WTC11 (cell line): Measurements from ENCODE around the gene SIGLEC11. TPM values are rescaled to one million over a fixed set of nuclear protein-coding genes. Genes with fewer than 3 reads are reported as not detected.
A peak's percentile ranks its signal among the peaks of the same experiment; 100 is the strongest.

Experiments
- ATF1 ChIP-seq: sonication (generic); formaldehyde crosslinking; IDR thresholded peaks from 2 replicates; pipeline ENCODE4 v1.8.1; 2023; ENCODE audit warnings: mild to moderate bottlenecking, moderate library complexity, missing genetic modification reagents
- CREM ChIP-seq: sonication (generic); formaldehyde crosslinking; IDR thresholded peaks from 2 replicates; pipeline ENCODE4 v1.8.1; 2022; ENCODE audit warnings: mild to moderate bottlenecking, missing genetic modification reagents, moderate library complexity
- E2F1 ChIP-seq: sonication (generic); formaldehyde crosslinking; IDR thresholded peaks from 2 replicates; pipeline ENCODE4 v1.8.0; 2022; ENCODE audit warnings: mild to moderate bottlenecking, missing genetic modification reagents
- GABPB1 ChIP-seq: sonication (generic); formaldehyde crosslinking; IDR thresholded peaks from 2 replicates; pipeline ENCODE4 v1.8.1; 2023; ENCODE audit warnings: mild to moderate bottlenecking, missing genetic modification reagents
- HMGXB4 ChIP-seq: sonication (generic); formaldehyde crosslinking; IDR thresholded peaks from 2 replicates; pipeline ENCODE4 v1.8.1; 2023; ENCODE audit warnings: mild to moderate bottlenecking, moderate library complexity, missing genetic modification reagents
- KAT7 ChIP-seq: sonication (generic); formaldehyde crosslinking; IDR thresholded peaks from 2 replicates; pipeline ENCODE4 v1.8.1; 2023; ENCODE audit warnings: missing genetic modification reagents, mild to moderate bottlenecking, borderline replicate concordance
- NR2C2 ChIP-seq: sonication (generic); formaldehyde crosslinking; IDR thresholded peaks from 2 replicates; pipeline ENCODE4 v1.8.0; 2022; ENCODE audit warnings: mild to moderate bottlenecking, missing genetic modification reagents
- OVOL2 ChIP-seq: fragments of 250-450 bp; sonication (Bioruptor Pico); IDR thresholded peaks from 2 replicates; pipeline ENCODE4 v1.9.0; 2021; ENCODE audit warnings: mild to moderate bottlenecking, borderline replicate concordance
- SP1 ChIP-seq: sonication (generic); formaldehyde crosslinking; conservative IDR thresholded peaks from 2 replicates; pipeline ENCODE4 v1.8.1; 2022; ENCODE audit warnings: missing genetic modification reagents
- TCF7 ChIP-seq: sonication (generic); formaldehyde crosslinking; IDR thresholded peaks from 2 replicates; pipeline ENCODE4 v1.8.0; 2022; ENCODE audit warnings: mild to moderate bottlenecking, low read depth, missing genetic modification reagents, moderate library complexity
- USF1 ChIP-seq: sonication (generic); formaldehyde crosslinking; IDR thresholded peaks from 2 replicates; pipeline ENCODE4 v1.8.0; 2022; ENCODE audit warnings: mild to moderate bottlenecking, missing genetic modification reagents
- USF2 ChIP-seq: sonication (generic); formaldehyde crosslinking; IDR thresholded peaks from 2 replicates; pipeline ENCODE4 v1.8.1; 2023; ENCODE audit warnings: mild to moderate bottlenecking, missing genetic modification reagents, moderate library complexity
- total RNA-seq: library from RNA; stranded (reverse); gene quantifications from 3 replicates; pipeline ENCODE4 v1.2.3, GENCODE V29; 2021
- TF ChIP-seq, protein P1 (sequence below): fragments of 250-450 bp; sonication (Bioruptor Pico); IDR thresholded peaks from 2 replicates; pipeline ENCODE4 v1.9.0; 2021; ENCODE audit warnings: mild to moderate bottlenecking, borderline replicate concordance
- TF ChIP-seq, protein P2 (sequence below): fragments of 200-600 bp; IDR thresholded peaks from 2 replicates; pipeline ENCODE4 v1.8.0; 2022; ENCODE audit warnings: antibody characterized with exemption
- TF ChIP-seq, protein P3 (sequence below): fragments of 250-450 bp; sonication (Bioruptor Pico); IDR thresholded peaks from 2 replicates; pipeline ENCODE4 v2.1.2; 2022; ENCODE audit warnings: mild to moderate bottlenecking, moderate library complexity
- TF ChIP-seq, protein P4 (sequence below): fragments of 250-450 bp; sonication (Bioruptor Pico); IDR thresholded peaks from 2 replicates; pipeline ENCODE4 v1.9.0; 2021; ENCODE audit warnings: moderate library complexity, mild to moderate bottlenecking, inconsistent platforms, borderline replicate concordance
- TF ChIP-seq, protein P5 (sequence below): sonication (generic); formaldehyde crosslinking; IDR thresholded peaks from 2 replicates; pipeline ENCODE4 v1.8.0; 2023; ENCODE audit warnings: missing genetic modification reagents, mild to moderate bottlenecking, borderline replicate concordance

Gene SIGLEC11
- total RNA-seq, 1 experiment from 2014 or later, result not detected

DNA sequence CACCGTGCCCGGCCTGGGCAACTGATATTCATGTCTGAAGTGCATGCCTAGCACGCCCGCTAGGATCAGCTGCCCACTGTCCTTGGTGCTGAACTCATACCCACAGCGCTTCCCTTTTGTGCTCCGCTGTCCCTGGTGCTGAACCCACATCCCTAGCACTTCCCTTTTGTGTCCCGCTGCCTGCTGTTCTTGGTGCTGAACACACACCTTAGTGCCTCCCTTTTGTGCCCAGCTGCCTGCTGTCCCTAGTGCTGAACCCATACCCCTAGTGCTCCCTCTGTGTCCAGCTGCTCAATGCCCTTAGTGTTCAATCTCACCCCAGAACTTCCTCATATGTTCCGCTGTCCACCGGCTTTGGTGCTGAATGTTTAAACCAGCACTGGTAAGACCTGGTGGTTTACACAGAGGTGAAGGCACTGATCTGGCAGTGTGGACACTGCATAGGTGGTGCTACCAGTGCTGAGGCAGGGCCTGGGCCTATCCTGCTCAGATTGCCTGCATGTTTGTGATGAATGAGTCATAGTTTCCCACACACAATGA, 26.3 kb upstream of the SIGLEC11 start (continued):
- TF ChIP-seq, protein P1, sequence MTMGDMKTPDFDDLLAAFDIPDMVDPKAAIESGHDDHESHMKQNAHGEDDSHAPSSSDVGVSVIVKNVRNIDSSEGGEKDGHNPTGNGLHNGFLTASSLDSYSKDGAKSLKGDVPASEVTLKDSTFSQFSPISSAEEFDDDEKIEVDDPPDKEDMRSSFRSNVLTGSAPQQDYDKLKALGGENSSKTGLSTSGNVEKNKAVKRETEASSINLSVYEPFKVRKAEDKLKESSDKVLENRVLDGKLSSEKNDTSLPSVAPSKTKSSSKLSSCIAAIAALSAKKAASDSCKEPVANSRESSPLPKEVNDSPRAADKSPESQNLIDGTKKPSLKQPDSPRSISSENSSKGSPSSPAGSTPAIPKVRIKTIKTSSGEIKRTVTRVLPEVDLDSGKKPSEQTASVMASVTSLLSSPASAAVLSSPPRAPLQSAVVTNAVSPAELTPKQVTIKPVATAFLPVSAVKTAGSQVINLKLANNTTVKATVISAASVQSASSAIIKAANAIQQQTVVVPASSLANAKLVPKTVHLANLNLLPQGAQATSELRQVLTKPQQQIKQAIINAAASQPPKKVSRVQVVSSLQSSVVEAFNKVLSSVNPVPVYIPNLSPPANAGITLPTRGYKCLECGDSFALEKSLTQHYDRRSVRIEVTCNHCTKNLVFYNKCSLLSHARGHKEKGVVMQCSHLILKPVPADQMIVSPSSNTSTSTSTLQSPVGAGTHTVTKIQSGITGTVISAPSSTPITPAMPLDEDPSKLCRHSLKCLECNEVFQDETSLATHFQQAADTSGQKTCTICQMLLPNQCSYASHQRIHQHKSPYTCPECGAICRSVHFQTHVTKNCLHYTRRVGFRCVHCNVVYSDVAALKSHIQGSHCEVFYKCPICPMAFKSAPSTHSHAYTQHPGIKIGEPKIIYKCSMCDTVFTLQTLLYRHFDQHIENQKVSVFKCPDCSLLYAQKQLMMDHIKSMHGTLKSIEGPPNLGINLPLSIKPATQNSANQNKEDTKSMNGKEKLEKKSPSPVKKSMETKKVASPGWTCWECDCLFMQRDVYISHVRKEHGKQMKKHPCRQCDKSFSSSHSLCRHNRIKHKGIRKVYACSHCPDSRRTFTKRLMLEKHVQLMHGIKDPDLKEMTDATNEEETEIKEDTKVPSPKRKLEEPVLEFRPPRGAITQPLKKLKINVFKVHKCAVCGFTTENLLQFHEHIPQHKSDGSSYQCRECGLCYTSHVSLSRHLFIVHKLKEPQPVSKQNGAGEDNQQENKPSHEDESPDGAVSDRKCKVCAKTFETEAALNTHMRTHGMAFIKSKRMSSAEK, result peak; percentile 97
- TF ChIP-seq USF1 (CRISPR knock-in tag) (peak; percentile 98), E2F1 (CRISPR knock-in tag) (peak; percentile 100), CREM (peak; percentile 99), GABPB1 (CRISPR knock-in tag) (peak; percentile 94), NR2C2 (CRISPR knock-in tag) (peak; percentile 99), KAT7 (CRISPR knock-in tag) (peak; percentile 100), TCF7 (CRISPR knock-in tag) (peak; percentile 100), OVOL2 (CRISPR knock-in tag) (no peak), USF2 (peak; percentile 86), HMGXB4 (CRISPR knock-in tag) (peak; percentile 100), SP1 (CRISPR knock-in tag) (peak; percentile 100), ATF1 (CRISPR knock-in tag) (peak; percentile 100)
- TF ChIP-seq, protein P2, sequence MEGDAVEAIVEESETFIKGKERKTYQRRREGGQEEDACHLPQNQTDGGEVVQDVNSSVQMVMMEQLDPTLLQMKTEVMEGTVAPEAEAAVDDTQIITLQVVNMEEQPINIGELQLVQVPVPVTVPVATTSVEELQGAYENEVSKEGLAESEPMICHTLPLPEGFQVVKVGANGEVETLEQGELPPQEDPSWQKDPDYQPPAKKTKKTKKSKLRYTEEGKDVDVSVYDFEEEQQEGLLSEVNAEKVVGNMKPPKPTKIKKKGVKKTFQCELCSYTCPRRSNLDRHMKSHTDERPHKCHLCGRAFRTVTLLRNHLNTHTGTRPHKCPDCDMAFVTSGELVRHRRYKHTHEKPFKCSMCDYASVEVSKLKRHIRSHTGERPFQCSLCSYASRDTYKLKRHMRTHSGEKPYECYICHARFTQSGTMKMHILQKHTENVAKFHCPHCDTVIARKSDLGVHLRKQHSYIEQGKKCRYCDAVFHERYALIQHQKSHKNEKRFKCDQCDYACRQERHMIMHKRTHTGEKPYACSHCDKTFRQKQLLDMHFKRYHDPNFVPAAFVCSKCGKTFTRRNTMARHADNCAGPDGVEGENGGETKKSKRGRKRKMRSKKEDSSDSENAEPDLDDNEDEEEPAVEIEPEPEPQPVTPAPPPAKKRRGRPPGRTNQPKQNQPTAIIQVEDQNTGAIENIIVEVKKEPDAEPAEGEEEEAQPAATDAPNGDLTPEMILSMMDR, result no peak
- TF ChIP-seq, protein P3, sequence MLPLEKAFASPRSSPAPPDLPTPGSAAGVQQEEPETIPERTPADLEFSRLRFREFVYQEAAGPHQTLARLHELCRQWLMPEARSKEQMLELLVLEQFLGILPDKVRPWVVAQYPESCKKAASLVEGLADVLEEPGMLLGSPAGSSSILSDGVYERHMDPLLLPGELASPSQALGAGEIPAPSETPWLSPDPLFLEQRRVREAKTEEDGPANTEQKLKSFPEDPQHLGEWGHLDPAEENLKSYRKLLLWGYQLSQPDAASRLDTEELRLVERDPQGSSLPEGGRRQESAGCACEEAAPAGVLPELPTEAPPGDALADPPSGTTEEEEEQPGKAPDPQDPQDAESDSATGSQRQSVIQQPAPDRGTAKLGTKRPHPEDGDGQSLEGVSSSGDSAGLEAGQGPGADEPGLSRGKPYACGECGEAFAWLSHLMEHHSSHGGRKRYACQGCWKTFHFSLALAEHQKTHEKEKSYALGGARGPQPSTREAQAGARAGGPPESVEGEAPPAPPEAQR (CRISPR knock-in tag), result peak; percentile 100
- TF ChIP-seq, protein P4, sequence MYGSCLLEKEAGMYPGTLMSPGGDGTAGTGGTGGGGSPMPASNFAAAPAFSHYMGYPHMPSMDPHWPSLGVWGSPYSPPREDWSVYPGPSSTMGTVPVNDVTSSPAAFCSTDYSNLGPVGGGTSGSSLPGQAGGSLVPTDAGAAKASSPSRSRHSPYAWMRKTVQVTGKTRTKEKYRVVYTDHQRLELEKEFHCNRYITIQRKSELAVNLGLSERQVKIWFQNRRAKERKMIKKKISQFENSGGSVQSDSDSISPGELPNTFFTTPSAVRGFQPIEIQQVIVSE (CRISPR knock-in tag), result peak; percentile 89; the same call in 1 of the 2 replicates
- TF ChIP-seq, protein P5, sequence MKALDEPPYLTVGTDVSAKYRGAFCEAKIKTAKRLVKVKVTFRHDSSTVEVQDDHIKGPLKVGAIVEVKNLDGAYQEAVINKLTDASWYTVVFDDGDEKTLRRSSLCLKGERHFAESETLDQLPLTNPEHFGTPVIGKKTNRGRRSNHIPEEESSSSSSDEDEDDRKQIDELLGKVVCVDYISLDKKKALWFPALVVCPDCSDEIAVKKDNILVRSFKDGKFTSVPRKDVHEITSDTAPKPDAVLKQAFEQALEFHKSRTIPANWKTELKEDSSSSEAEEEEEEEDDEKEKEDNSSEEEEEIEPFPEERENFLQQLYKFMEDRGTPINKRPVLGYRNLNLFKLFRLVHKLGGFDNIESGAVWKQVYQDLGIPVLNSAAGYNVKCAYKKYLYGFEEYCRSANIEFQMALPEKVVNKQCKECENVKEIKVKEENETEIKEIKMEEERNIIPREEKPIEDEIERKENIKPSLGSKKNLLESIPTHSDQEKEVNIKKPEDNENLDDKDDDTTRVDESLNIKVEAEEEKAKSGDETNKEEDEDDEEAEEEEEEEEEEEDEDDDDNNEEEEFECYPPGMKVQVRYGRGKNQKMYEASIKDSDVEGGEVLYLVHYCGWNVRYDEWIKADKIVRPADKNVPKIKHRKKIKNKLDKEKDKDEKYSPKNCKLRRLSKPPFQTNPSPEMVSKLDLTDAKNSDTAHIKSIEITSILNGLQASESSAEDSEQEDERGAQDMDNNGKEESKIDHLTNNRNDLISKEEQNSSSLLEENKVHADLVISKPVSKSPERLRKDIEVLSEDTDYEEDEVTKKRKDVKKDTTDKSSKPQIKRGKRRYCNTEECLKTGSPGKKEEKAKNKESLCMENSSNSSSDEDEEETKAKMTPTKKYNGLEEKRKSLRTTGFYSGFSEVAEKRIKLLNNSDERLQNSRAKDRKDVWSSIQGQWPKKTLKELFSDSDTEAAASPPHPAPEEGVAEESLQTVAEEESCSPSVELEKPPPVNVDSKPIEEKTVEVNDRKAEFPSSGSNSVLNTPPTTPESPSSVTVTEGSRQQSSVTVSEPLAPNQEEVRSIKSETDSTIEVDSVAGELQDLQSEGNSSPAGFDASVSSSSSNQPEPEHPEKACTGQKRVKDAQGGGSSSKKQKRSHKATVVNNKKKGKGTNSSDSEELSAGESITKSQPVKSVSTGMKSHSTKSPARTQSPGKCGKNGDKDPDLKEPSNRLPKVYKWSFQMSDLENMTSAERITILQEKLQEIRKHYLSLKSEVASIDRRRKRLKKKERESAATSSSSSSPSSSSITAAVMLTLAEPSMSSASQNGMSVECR, result peak; percentile 100
